ENCODE results near the gene NCOA3.
"Not testable (repeated sequence)": the region's sequence is repeated elsewhere in the genome, so short reads cannot be mapped to it uniquely, and the experiment has no call there.

Gene NCOA3

DNA sequence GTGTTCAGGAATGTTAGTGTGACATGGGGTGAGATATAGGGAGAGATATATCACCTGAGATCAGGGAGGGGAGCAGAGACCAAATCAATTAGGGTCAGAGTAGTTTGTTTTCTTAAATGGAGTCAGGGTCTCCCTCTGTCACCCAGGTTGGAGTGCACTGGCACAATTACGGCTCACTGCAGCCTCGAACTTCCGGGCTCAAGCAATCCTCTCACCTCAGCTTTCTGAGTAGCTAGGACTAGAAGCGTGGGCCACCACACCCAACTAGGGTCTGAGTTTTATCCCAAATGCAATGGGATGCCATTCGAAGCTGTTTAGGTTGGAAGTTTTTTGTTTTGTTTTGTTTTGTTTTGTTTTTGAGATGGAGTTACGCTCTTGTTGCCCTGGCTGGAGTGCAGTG lies 3.1 kb upstream of the NCOA3 start:
- DNase-seq: no peak
- H3K9me3 ChIP-seq (ENCODE audit: control insufficient read depth, low read length): no peaks in the 10 kb centered on the region
- H3K4ac ChIP-seq (ENCODE audit: low read depth in 1 of 2, low read length in 2 of 2): no peak overlapping the region
- no peak overlapping the region for H3K18ac ChIP-seq (ENCODE audit: low read depth in 1 of 2, low read length in 2 of 2)
- no peak overlapping the region for H2AK5ac ChIP-seq (ENCODE audit: low read length, severe bottlenecking)
- no peak overlapping the region for H2BK120ac ChIP-seq (ENCODE audit: low read depth, low read length)
- H3K23ac ChIP-seq (ENCODE audit: low read length in 2 of 2): no peak overlapping the region
- no peak overlapping the region for H3K9ac ChIP-seq (ENCODE audit: low read length)
- no peak overlapping the region for H4K91ac ChIP-seq (ENCODE audit: low read length)
- H3K4me2 ChIP-seq (ENCODE audit: low read length, poor library complexity, severe bottlenecking): no peak overlapping the region
- no peaks in the 10 kb centered on the region for H3K36me3 ChIP-seq (ENCODE audit: control insufficient read depth in 1 of 2, insufficient read depth in 2 of 2, low read depth in 1 of 2, low read length in 2 of 2)
- 95% methylated on average over 6 of the region's 6 CpGs for WGBS
- peaks cover 1% of the 10 kb centered on the region for H3K79me1 ChIP-seq (replicated peaks; ENCODE audit: low read length, poor library complexity, severe bottlenecking)
- H2AFZ ChIP-seq (ENCODE audit: low read depth, low read length): no peak overlapping the region
- H3K27me3 ChIP-seq (ENCODE audit: control insufficient read depth in 1 of 2, insufficient read depth in 1 of 2, low read length in 2 of 2): no peaks in the 10 kb centered on the region
- no peak overlapping the region for H2BK15ac ChIP-seq (ENCODE audit: low read depth, poor library complexity, severe bottlenecking)
- H3K27ac ChIP-seq (ENCODE audit: low read length, poor library complexity, severe bottlenecking): no peak overlapping the region
- no peaks in the 10 kb centered on the region for H3K4me1 ChIP-seq (ENCODE audit: control insufficient read depth, insufficient read depth, low read depth, low read length)
- no peak overlapping the region for H2BK12ac ChIP-seq (ENCODE audit: low read length in 2 of 2)
- no peak overlapping the region for H4K8ac ChIP-seq (ENCODE audit: low read length)
- no peak overlapping the region for H3K14ac ChIP-seq (ENCODE audit: low read length in 2 of 2)
- no peak overlapping the region for H3K4me3 ChIP-seq (ENCODE audit: insufficient read depth in 1 of 2, low read depth in 1 of 2, low read length in 2 of 2)
- no peak overlapping the region for H2BK5ac ChIP-seq (ENCODE audit: low read depth, low read length, poor library complexity, severe bottlenecking)

DNA sequence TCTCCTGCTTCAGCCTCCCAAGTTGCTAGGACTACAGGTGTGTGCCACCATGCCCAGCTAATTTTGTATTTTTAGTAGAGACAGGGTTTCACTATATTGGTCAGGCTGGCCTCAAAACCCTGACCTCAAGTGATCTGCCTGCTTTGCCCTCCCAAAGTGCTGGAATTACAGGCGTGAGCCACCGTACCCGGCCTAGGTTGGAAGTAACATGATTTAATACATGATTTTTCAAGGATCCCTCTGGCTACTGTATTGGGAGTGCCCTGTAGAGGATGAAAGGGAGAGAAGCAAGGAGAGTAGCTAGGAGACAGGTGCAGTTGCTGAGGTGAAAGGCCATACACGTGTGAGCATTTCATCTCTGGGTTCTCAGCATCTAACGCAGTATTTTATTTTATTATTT lies 2.6 kb upstream of the NCOA3 start:
- no peak overlapping the region for H2BK12ac ChIP-seq (ENCODE audit: low read length in 2 of 2)
- H3K36me3 ChIP-seq (ENCODE audit: control insufficient read depth in 1 of 2, insufficient read depth in 2 of 2, low read depth in 1 of 2, low read length in 2 of 2): no peaks in the 10 kb centered on the region
- no peak overlapping the region for H3K4me2 ChIP-seq (ENCODE audit: low read length, poor library complexity, severe bottlenecking)
- H3K4me1 ChIP-seq (ENCODE audit: control insufficient read depth, insufficient read depth, low read depth, low read length): no peaks in the 10 kb centered on the region
- no peak overlapping the region for H2BK15ac ChIP-seq (ENCODE audit: low read depth, poor library complexity, severe bottlenecking)
- no peak overlapping the region for H3K9ac ChIP-seq (ENCODE audit: low read length)
- H2AFZ ChIP-seq (ENCODE audit: low read depth, low read length): no peak overlapping the region
- no peak overlapping the region for H4K8ac ChIP-seq (ENCODE audit: low read length)
- no peak overlapping the region for H3K4me3 ChIP-seq (ENCODE audit: insufficient read depth in 1 of 2, low read depth in 1 of 2, low read length in 2 of 2)
- WGBS: 96% methylated on average over 3 of the region's 5 CpGs
- peaks cover 1% of the 10 kb centered on the region for H3K79me1 ChIP-seq (replicated peaks; ENCODE audit: low read length, poor library complexity, severe bottlenecking)
- H3K9me3 ChIP-seq (ENCODE audit: control insufficient read depth, low read length): no peaks in the 10 kb centered on the region
- no peak overlapping the region for H3K27ac ChIP-seq (ENCODE audit: low read length, poor library complexity, severe bottlenecking)
- H3K14ac ChIP-seq (ENCODE audit: low read length in 2 of 2): no peak overlapping the region
- H3K18ac ChIP-seq (ENCODE audit: low read depth in 1 of 2, low read length in 2 of 2): no peak overlapping the region
- no peak overlapping the region for H3K23ac ChIP-seq (ENCODE audit: low read length in 2 of 2)
- no peak overlapping the region for H2BK5ac ChIP-seq (ENCODE audit: low read depth, low read length, poor library complexity, severe bottlenecking)
- DNase-seq: no peak
- no peak overlapping the region for H2BK120ac ChIP-seq (ENCODE audit: low read depth, low read length)
- no peak overlapping the region for H4K91ac ChIP-seq (ENCODE audit: low read length)
- H3K27me3 ChIP-seq (ENCODE audit: control insufficient read depth in 1 of 2, insufficient read depth in 1 of 2, low read length in 2 of 2): no peaks in the 10 kb centered on the region
- no peak overlapping the region for H3K4ac ChIP-seq (ENCODE audit: low read depth in 1 of 2, low read length in 2 of 2)
- H2AK5ac ChIP-seq (ENCODE audit: low read length, severe bottlenecking): no peak overlapping the region

DNA sequence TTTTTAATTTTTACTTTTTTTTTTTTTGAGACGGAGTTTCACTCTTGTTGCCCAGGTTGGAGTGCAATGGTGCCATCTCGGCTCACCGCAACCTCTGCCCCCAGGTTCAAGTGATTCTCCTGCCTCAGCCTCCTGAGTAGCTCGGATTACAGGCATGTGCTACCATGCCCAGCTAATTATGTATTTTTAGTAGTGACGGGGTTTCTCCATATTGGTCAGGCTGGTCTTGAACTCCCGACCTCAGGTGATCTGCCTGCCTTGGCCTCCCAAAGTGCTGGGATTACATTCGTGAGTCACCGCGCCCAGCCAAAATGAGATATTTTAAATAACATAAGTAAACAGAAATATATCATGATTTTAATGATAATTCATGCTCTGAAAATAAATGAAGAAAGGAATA lies 1.6 kb upstream of the NCOA3 start:
- H2AFZ ChIP-seq (ENCODE audit: low read depth, low read length); H3K9ac ChIP-seq (ENCODE audit: low read length); H2BK15ac ChIP-seq (ENCODE audit: low read depth, poor library complexity, severe bottlenecking); H3K4me1 ChIP-seq (ENCODE audit: control insufficient read depth, insufficient read depth, low read depth, low read length); H3K14ac ChIP-seq (ENCODE audit: low read length in 2 of 2); H4K91ac ChIP-seq (ENCODE audit: low read length); H4K8ac ChIP-seq (ENCODE audit: low read length); H2BK120ac ChIP-seq (ENCODE audit: low read depth, low read length); H3K18ac ChIP-seq (ENCODE audit: low read depth in 1 of 2, low read length in 2 of 2); H3K4me2 ChIP-seq (ENCODE audit: low read length, poor library complexity, severe bottlenecking); H3K4ac ChIP-seq (ENCODE audit: low read depth in 1 of 2, low read length in 2 of 2); H3K23ac ChIP-seq (ENCODE audit: low read length in 2 of 2); H3K79me1 ChIP-seq (replicated peaks; ENCODE audit: low read length, poor library complexity, severe bottlenecking); H3K27ac ChIP-seq (ENCODE audit: low read length, poor library complexity, severe bottlenecking); H2BK12ac ChIP-seq (ENCODE audit: low read length in 2 of 2); H3K27me3 ChIP-seq (ENCODE audit: control insufficient read depth in 1 of 2, insufficient read depth in 1 of 2, low read length in 2 of 2); H3K36me3 ChIP-seq (ENCODE audit: control insufficient read depth in 1 of 2, insufficient read depth in 2 of 2, low read depth in 1 of 2, low read length in 2 of 2); DNase-seq; H2AK5ac ChIP-seq (ENCODE audit: low read length, severe bottlenecking); H2BK5ac ChIP-seq (ENCODE audit: low read depth, low read length, poor library complexity, severe bottlenecking); H3K4me3 ChIP-seq (ENCODE audit: insufficient read depth in 1 of 2, low read depth in 1 of 2, low read length in 2 of 2); H3K9me3 ChIP-seq (ENCODE audit: control insufficient read depth, low read length): not testable (repeated sequence)
- 100% methylated on average over 5 of the region's 9 CpGs for WGBS

DNA sequence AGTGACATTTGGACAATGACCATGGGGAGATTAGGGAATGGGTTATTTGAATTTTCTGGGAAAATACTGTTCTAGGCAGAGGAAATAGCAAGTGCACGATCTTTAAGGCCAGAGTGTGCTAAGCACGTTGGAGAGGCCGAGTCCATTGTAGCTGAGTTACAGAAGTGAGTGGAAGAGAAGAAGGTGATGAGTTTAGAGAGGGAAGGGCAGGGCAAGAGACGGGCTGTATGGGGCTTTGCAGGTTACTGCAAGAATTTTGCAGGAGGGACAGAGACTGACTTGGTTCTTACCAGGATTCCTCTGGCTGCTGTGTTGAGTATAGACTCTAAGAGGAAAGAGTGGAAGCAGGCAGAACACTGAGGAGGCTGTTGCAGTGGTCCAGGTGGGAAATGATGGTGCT lies 1.1 kb upstream of the NCOA3 start:
- Histone ChIP-seq H3K18ac (ENCODE audit: low read depth in 1 of 2, low read length in 2 of 2) (peak overlapping the region in 1 of 2 experiments; percentile 40), H3K4ac (ENCODE audit: low read depth in 1 of 2, low read length in 2 of 2) (peak overlapping the region in 1 of 2 experiments; percentile 71), H3K4me1 (ENCODE audit: control insufficient read depth, insufficient read depth, low read depth, low read length) (no peaks in the 10 kb centered on the region), H2BK12ac (ENCODE audit: low read length in 2 of 2) (peak overlapping the region in 1 of 2 experiments; percentile 28), H3K27me3 (ENCODE audit: control insufficient read depth in 1 of 2, insufficient read depth in 1 of 2, low read length in 2 of 2) (no peaks in the 10 kb centered on the region), H3K4me2 (ENCODE audit: low read length, poor library complexity, severe bottlenecking) (no peak overlapping the region), H3K9me3 (ENCODE audit: control insufficient read depth, low read length) (no peaks in the 10 kb centered on the region), H2AK5ac (ENCODE audit: low read length, severe bottlenecking) (peak overlapping the region; percentile 88), H2AFZ (ENCODE audit: low read depth, low read length) (no peak overlapping the region), H3K27ac (ENCODE audit: low read length, poor library complexity, severe bottlenecking) (peak overlapping the region; percentile 37), H4K8ac (ENCODE audit: low read length) (peak overlapping the region; percentile 38), H3K9ac (ENCODE audit: low read length) (peak overlapping the region; percentile 93), H3K14ac (ENCODE audit: low read length in 2 of 2) (no peak overlapping the region), H4K91ac (ENCODE audit: low read length) (no peak overlapping the region), H3K36me3 (ENCODE audit: control insufficient read depth in 1 of 2, insufficient read depth in 2 of 2, low read depth in 1 of 2, low read length in 2 of 2) (no peaks in the 10 kb centered on the region), H2BK5ac (ENCODE audit: low read depth, low read length, poor library complexity, severe bottlenecking) (no peak overlapping the region), H2BK120ac (ENCODE audit: low read depth, low read length) (no peak overlapping the region), H3K23ac (ENCODE audit: low read length in 2 of 2) (no peak overlapping the region), H3K79me1 (replicated peaks; ENCODE audit: low read length, poor library complexity, severe bottlenecking) (peaks cover 1% of the 10 kb centered on the region), H2BK15ac (ENCODE audit: low read depth, poor library complexity, severe bottlenecking) (no peak overlapping the region), H3K4me3 (ENCODE audit: insufficient read depth in 1 of 2, low read depth in 1 of 2, low read length in 2 of 2) (no peak overlapping the region)
- DNase-seq: peak; percentile 4
- WGBS: 90% methylated on average over 4 of the region's 4 CpGs

Measured in mesenchymal stem cell (in vitro differentiated cells and primary cell).